ENCODE results near the gene DRD2.

The DRD2 gene

DNA sequence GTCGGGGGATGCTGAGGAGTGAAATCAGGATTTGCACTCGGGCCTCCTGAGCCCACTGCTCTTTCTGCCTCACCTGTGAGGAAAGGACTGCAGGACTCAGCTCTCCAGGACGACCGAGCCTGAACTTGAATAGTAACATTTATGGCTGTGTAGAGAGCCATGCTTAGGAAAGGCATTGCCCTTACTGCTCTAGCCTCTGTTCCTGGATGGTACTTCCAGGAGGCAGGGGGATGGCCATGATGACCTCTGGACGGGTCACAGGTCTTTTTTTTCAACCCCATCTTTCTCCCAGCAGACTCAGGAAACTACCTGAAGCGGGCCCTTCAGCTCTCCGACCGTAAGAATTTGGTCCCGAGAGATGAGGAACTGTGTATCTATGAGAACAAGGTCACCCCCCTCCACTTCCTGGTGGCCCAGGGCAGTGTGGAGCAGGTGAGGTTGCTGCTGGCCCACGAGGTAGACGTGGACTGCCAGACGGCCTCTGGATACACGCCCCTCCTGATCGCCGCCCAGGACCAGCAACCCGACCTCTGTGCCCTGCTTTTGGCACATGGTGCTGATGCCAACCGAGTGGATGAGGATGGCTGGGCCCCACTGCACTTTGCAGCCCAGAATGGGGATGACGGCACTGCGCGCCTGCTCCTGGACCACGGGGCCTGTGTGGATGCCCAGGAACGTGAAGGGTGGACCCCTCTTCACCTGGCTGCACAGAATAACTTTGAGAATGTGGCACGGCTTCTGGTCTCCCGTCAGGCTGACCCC lies 76.3 kb downstream of the DRD2 start:
- no peak for DNase-seq (ENCODE audit: low read depth)

DNA sequence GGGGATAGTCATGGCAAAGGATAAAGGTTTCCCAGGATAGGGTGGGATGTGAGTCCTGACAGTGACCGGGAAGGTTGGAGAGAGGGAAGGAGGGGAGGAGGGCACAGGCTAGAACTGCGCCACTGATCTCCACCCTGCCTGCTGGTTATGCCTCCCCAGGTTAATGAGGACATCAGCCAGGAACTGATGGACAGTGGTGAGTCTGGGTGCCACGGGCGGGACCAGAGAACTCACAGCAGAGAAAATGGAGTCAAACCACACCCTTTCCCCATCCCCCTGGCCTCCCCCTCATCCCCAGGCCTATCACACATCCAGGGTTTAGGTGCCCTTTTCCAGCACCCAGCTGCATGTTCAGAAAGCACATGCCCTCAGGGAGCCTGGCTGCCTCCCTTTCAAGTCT lies 77.4 kb downstream of the DRD2 start:
- DNase-seq (ENCODE audit: low read depth) = no peak

DNA sequence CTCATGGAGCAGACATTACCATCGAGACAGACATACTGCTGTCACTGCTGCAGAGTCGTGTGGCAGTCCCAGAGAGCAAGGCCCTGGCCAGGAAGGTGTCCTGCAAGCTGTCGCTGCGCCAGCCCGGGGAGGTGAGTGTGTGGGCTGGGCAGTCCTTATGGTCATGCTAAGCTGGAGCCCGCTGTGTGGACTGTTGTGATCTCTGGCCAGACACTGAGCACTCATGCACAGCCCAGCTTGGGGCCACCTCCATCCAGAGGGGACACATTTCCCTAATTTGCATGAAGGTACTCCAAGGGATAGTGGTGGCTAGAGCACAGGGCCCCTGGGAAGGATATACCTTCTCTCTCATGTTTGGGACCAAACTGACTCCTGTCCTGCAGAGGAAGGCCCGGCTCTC lies 78.0 kb downstream of the DRD2 start:
- DNase-seq (ENCODE audit: low read depth) = no peak

DNA sequence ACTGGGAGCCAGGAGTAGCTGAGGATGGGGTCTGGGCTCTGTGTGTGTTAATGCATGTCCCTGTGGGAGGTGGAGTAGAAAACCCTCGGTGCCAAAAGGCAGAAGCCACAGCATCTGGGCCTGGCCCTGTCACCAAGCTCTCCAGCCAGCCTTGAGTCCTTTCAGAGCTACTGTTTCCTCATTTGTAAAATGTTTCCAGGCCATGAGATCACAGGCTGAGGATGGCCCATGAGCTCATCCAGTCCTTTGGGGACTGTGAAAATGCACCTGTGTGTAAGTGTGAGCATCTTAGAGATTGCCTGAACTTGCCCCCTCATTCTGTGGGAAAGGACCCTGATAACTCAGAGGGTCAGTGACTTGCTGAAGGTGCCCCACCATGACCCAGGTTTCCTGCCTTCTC lies 78.5 kb downstream of the DRD2 start:
- no peak for DNase-seq (ENCODE audit: low read depth)

DNA sequence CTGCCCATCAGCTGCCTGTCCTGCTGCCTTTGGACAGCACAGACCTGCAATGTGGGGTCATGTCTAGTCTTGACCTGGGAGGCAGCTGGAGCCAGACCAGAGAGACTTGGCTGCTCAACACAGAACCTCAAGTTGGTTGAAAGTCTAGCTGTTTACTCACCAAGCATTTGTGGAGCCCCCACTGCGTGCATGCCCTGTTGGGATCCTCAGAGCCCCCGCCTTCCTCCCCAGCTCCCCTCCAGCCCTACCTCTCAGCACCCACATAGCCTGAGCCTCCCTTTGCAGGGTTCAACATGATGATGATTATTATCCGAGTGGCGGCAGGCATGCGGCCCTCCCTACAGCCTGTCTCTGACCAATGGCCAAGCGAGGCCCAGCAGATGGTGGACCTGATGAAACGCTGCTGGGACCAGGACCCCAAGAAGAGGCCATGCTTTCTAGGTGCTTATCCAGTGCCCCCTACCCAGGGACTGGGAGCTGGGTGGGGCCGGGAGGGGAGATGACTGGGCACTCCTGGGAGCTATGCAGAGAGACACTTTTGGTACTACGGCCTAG lies 79.3 kb downstream of the DRD2 start:
- DNase-seq (ENCODE audit: low read depth) = no peak

DNA sequence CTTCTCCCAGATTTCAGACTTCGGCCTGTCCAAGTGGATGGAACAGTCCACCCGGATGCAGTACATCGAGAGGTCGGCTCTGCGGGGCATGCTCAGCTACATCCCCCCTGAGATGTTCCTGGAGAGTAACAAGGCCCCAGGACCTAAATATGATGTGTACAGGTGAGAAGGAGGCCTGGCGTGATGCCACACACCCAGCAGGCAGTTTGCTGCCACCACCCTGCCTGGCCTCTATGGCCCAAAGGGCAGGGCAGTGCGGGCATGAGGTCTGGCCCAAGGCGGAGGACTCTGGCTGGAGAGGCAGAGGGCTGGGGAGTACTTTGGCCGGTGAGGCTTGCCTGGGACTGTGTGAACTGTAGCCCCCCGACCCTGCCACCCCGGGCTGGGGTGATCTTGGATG lies 80.3 kb downstream of the DRD2 start:
- DNase-seq (ENCODE audit: low read depth) = no peak

DNA sequence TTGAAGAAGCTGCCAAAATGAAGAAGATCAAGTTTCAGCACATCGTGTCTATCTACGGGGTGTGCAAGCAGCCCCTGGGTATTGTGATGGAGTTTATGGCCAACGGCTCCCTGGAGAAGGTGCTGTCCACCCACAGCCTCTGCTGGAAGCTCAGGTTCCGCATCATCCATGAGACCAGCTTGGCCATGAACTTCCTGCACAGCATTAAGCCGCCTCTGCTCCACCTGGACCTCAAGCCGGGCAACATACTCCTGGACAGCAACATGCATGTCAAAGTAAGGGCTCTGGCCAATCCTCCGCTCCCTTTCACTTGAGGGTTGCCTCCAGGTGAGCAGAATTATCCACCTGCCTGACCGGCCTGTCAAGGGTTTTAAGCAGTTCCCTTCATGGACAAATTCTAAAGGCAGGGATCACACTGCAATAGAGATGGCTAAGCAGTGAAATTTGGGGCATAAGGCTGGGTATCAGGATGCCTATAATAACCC lies 81.7 kb downstream of the DRD2 start:
- DNase-seq (ENCODE audit: low read depth) = no peak

DNA sequence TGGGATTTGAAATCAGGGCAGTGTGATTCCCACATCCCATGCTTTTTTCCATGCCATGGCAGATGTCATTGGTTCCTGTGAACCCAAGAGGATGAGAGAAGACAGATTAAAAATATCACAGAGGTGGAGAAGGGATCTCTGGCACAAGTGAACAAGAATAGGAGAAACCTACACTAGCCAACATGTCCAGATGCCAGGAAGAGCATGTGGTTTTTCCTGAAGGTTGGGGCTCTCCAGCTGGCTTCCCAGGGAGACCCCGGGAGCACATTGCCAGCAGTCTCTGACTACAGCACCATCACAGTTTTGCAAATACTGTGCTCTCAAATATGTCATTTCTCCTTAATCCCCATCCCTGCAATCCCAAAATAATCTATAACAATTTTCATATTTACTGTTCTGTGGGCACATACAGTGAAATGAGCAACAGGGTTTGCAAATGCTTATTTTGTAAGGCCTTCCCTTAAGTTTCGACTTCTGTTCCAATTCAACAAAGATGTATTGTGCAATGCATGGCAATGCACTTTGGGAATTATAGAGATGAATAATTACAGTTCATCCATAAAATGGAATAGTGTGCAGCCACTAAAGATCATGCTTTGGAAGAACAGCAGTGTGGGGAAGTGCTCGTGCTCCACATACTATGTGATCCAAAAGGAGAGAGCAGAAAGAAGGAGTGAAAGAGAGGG lies 82.8 kb downstream of the DRD2 start:
- DNase-seq (ENCODE audit: low read depth) = no peak

DNA sequence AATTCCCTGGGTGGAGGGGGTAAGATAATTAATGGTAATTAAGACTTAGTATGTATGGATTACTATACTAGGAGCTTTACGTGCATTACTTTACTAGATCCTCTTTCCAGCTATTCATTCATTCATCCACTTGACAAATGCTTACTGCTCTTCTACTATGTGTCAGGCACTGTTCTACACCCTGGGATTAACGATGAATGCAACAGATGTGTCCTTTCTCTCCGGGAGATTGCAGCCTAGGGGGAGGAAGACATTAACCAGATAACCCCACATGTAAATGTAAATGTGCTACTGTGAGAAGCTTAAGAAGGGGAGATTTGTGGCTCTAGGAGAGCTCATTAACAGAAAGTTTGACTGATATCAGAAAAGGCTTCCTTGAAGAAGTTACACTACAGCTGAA lies 85.9 kb downstream of the DRD2 start:
- DNase-seq (ENCODE audit: low read depth) = no peak

DNA sequence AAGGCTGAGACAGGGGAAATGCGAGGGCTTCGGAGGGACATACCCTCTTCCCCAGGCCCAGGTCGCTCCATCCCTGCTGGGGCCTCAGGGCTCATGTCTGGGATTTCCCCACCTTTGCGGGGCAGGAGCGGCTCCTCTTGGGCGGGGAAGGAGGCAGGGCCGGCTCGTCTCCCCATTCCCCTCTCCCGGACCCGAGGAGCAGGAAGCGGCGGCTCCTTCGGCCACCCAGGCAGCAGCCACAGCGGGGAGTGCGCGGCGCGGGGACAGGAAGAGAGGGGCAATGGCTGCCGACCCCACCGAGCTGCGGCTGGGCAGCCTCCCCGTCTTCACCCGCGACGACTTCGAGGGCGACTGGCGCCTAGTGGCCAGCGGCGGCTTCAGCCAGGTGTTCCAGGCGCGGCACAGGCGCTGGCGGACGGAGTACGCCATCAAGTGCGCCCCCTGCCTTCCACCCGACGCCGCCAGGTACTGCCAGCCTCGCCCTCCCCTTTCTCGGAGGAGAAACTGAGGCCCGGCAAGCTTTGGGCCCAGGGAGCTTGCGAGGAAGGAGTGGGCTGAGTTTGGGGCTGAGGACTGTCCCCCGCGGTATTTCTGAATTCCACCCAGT lies 87.5 kb downstream of the DRD2 start, which contains the start of gene ANKK1:
ANKK1 (plus strand) TSS at position 175 of the 607 bp plus-strand sequence; CDS start at position 281, 106 bp downstream.
- no peak for DNase-seq (ENCODE audit: low read depth)

DNA sequence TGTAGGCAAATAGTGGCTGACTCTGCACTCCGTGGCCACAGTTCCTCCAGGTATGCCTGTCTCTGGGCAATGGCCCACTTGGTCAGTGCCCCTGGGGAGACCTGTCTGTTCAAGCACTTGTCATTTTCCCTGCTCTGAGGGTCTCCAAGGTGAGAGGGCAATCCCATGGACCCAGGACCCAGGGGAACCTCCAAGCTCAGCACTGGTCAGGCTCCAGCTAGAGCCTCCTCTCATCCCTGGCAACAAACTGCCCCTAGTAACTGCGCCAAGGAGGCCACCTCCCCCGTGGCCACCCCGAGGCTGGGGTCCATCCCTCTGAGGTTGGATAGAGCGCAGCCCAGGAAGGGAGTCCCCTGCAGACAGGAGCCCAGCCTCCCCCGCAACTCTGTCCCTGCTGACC lies 88.3 kb downstream of the DRD2 start:
- DNase-seq (ENCODE audit: low read depth) = no peak

DNA sequence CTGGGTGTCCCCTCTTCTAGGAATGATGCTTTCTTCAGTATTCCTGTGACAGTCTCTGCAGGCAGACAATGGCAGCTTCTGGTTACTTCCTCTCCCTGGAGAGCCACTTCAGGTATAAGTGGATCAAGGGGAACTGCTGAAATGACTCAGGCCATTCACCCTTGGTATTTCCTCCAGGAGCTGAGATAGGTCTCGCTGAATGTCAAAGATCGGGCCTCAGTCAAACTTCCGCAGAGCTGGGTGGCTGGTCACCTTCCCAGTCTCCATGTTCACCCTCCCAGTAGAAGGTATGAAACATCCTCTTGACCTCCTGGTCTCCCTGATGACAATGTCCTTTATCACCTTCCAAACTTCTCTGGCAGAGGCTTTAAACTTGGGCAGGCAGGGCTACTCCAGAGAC lies 89.4 kb downstream of the DRD2 start:
- no peak for DNase-seq (ENCODE audit: low read depth)

DNA sequence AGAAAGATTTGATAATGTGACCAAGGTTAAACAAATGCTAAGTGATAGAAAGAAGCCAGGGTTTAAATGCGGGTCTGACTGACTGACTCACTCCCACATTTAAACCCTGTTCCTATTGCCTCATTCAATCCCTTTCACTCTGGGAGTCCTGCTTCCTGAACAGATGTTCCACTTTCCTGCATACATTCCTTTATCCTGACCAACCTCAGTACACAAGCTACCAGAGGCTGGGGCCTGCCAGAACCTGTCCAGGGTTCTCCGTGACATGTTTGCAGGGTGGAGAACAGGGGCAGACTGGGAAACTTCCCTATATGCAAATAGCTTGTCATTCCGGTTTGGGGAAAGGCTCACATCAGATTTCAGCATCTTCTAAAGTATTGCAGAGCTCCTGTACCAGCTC lies 90.6 kb downstream of the DRD2 start:
- DNase-seq (ENCODE audit: low read depth) = no peak

DNA sequence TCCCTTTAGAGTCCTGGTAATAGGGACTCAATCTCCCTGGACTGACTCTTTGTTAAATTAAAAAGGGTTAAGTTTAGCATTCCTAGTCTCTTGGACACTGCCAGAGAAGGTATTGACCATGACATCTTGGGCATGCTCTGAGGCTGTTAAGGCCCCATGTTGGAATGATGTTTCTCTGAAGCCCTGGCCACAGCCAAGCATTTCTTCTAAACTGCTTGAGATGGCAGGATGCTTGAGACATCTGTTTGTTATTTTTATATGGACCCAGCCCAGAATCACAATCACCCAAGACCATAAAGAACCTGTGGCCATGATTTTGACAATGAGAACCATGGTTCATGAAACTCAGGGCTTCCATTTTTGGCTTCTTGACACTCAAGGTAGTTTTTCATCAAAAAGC lies 93.1 kb downstream of the DRD2 start:
- no peak for DNase-seq (ENCODE audit: low read depth)

DNA sequence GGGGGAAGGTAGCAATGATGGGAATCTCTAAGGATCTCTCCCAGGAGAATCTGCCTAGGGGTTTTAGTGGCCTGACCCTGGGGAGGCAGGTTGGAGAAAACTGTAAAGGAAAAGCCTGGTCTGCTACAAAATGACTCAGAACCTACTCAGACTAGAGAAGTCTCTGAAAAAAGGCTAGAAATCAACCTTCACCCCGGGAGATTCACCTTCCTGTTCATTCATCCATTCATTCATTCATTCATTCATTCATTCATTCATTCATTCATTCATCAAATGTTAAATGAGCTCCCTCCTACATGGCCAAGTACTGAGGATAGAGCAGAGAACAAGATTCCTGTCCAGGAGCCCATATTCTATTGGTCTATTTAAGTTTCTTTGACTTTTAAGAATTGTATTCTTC lies 96.5 kb downstream of the DRD2 start:
- DNase-seq (ENCODE audit: low read depth) = no peak

DNA sequence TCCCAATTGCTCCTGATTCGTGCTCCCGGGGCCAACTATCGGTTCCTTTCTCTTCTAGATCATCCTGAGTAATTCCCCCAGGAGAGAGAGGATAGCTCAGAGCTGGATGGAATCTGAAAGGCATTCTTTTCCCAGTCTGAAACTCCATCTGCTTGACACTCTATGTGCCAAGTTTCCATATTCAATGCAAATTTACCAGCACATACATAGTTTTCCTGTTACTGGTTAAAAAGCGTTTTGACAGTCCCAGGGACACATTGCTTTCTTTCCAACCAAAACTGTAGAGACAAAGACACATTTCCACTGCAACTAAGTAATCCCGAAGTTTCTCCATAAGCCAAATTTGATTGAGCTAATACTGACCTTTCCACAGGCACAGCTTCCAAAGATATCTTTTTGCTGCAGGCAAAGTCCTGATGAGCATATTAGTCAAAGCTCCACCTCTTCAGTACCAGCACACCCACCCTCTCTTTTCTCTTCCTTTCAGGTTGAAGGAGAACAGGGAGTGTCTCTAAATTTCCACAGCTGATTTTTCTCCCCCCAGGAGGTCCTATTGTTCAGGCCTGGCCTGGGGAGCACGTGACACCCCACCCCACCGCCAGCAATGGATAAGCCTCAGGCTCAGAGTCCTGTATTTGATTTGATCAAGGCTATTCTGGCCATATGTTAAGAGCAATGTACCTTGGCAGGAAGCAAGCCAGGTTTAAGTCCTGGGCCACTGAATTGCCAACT lies 97.4 kb downstream of the DRD2 start:
- no peak for DNase-seq (ENCODE audit: low read depth)

DNA sequence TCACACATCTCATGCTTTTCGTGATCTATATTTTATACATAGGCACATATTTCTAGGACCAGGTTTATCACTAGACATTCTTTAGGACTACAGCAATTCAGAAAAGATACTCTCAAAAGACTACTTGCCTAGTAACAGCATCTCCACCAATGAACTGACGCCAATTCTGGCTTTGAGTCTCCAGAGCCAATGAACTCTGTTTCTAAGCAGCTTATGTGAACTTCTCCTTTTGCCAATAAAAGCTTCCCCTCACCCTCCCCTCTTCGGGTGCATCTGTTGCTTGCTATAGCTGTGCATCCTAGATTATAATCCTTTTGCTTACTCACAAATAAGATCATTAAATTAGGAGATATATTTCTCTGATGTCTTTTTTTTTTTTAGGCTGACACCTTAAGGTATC lies 99.0 kb downstream of the DRD2 start:
- DNase-seq (ENCODE audit: low read depth) = peak; percentile 5

DNA sequence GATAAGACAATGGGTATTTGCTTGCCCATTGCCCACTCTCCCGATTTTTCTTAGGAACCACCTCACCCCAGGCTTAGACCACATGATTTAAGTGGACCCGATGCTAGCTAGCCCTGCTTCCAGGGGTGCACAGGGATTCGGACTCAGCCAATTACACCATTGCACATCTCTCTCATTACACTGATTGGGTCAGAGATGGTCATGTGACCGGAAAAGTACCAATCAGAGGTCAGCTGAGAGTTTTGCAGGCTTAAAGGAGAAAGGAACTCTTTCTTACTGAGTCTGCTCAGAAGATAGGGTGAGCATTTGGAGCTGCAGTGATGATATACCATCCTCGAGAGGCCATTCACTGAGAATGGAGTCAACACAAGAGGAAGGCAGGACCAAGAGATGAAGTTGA lies 99.8 kb downstream of the DRD2 start:
- DNase-seq (ENCODE audit: low read depth) = peak; percentile 27

DNA sequence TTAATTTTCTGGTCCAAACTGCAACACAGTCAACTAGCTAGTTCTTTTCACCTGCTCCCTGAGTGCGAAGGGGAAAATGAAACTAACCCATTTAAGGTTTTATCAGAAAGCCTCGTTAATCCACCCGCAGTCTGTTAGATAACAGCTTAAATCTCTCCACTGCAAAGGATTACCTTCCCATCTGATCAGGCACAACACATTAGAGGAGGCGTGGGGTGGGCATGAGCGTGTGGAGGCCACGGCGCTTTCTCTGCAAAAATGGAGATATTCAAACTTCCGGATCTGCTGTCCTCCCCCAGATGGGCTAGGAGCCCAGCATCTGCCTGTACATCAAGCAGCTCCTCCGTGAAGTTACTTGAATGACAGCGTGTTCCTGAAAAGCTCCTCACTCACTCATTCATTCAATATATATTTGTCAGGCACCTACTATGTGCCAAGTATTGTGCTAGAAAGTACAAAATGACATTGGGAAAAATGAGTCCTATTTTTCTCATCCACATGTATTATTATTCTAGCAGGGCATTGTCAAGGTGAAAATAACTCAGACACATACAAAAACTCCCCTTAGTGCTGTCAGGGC lies 101.1 kb downstream of the DRD2 start:
- peak; percentile 3 for DNase-seq (ENCODE audit: low read depth)

DNA sequence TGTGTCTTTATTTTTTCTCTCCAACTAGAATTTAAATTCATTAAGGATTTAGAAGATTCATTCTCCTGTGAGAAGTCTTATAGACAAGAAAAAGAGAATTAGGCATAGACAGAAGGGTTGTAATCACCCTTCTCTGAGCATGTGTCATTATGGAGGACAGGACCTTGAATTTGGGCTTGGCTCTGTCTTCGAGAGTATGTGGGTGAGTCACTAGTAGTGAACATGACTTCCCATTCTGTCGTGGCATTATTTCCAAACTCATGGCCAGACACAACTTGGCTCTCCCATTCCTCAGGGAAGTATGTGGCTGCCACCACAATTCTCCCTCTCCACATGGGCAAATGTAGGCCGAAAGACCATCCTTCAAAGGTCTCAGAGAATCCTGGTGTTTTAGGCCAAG lies 101.9 kb downstream of the DRD2 start:
- no peak for DNase-seq (ENCODE audit: low read depth)

DNA sequence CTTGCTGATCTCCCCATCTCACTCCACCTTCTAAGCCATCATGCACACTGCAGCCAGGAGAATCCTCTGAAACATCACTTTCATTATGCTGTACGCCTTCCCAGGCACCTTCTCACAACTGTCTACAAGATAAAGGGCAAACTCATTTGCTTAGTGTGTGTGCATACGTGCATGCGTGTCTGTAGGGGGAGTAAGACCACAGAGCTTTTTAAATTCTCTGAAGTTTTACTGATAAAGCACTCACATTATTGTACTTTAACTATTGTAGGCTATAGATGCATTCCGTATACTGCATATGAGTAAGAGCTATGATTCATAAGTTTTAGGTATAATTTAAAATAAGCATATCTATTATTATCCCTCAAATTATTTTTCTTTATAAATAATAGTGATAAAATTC lies 102.9 kb downstream of the DRD2 start:
- no peak for DNase-seq (ENCODE audit: low read depth)

DNA sequence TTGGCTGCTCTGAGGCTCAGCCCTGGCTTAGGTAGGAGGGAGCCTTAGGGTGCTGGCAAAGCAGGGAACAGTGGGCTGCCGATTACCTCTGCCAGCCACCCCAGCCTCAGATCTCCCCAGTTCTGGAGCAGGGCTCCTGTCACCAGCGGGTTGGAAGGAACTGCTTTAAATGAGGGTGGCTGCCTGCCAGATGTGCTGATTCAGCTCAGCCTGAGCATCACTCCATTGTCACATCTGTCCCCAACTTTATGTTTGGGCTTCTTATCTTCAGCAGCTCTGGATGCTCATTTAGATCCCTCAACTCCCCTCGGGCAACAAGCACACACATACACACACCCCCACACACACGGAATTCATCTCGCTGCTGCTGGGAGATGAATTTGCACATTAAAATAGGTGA lies 104.6 kb downstream of the DRD2 start:
- DNase-seq (ENCODE audit: low read depth) = no peak
